SU-DHL-6 (cell line): ENCODE results near the gene PDGFD.

Source experiments
- H2AFZ ChIP-seq: fragments of 200-600 bp; sonication (generic); 2 replicates; pipeline ENCODE4 v1.6.1; 2014; ENCODE audit warnings: low read depth, mild to moderate bottlenecking, moderate library complexity, mixed read lengths, antibody characterized with exemption, low read length; ENCODE audit not compliant: severe bottlenecking
- H3F3A ChIP-seq: fragments of 200-600 bp; shearing (Covaris generic); 2 replicates; pipeline ENCODE4 v1.6.0; 2016; ENCODE audit warnings: antibody characterized with exemption, mild to moderate bottlenecking; ENCODE audit not compliant: insufficient read depth
- H3K27ac ChIP-seq: fragments of 200-600 bp; sonication (generic); 2 replicates; pipeline ENCODE4 v1.5.1; 2016; ENCODE audit warnings: low read depth, mild to moderate bottlenecking, low read length, moderate library complexity, mixed read lengths
- H3K27me3 ChIP-seq: fragments of 200-600 bp; sonication (generic), shearing (Covaris generic); 2 replicates; pipeline ENCODE4 v1.6.0; 2014; ENCODE audit warnings: mild to moderate bottlenecking, low read length
- H3K36me3 ChIP-seq: fragments of 200-600 bp; sonication (generic); 2 replicates; pipeline ENCODE4 v1.6.1; 2014; ENCODE audit warnings: mild to moderate bottlenecking, low read length, mixed read lengths
- H3K4me2 ChIP-seq: fragments of 300-600, 200-600 bp; shearing (Covaris generic), sonication (generic); 2 replicates; pipeline ENCODE4 v1.6.0; 2014; ENCODE audit warnings: low read length, low read depth, mild to moderate bottlenecking; ENCODE audit not compliant: poor library complexity, severe bottlenecking
- H3K4me3 ChIP-seq: fragments of 200-600 bp; sonication (generic); 2 replicates; pipeline ENCODE4 v1.5.1; 2014; ENCODE audit warnings: antibody characterized with exemption, low read length, mild to moderate bottlenecking, mixed read lengths; ENCODE audit not compliant: insufficient read depth, poor library complexity, severe bottlenecking
- H3K79me2 ChIP-seq: fragments of 200-600 bp; sonication (generic); 2 replicates; pipeline ENCODE4 v1.6.1; 2014; ENCODE audit warnings: mild to moderate bottlenecking, low read length, moderate library complexity; ENCODE audit not compliant: insufficient read depth
- H3K9ac ChIP-seq: fragments of 200-600 bp; sonication (generic); 2 replicates; pipeline ENCODE4 v1.7.0; 2014; ENCODE audit warnings: mild to moderate bottlenecking, low read length
- H3K9me2 ChIP-seq: fragments of 200-600 bp; sonication (generic); replicated peaks from 2 replicates; pipeline ENCODE4 v1.6.1; 2014; ENCODE audit warnings: low read length; ENCODE audit not compliant: insufficient read depth
- H3K9me3 ChIP-seq: fragments of 200-600 bp; sonication (generic); 2 replicates; pipeline ENCODE4 v1.6.1; 2014; ENCODE audit warnings: low read length, mixed read lengths; ENCODE audit not compliant: insufficient read depth
- H4K20me1 ChIP-seq: fragments of 200-600 bp; sonication (generic); 2 replicates; pipeline ENCODE4 v1.6.1; 2014; ENCODE audit warnings: low read depth, mild to moderate bottlenecking, antibody characterized with exemption, low read length, moderate library complexity, mixed read lengths
- CTCF ChIP-seq: fragments of 200-600 bp; sonication (generic); IDR thresholded peaks from one replicate; pipeline ENCODE4 v1.5.1; 2017; ENCODE audit warnings: antibody characterized with exemption, mild to moderate bottlenecking, low read length, moderate library complexity; ENCODE audit not compliant: insufficient read depth, poor library complexity, severe bottlenecking
- EZH2phosphoT487 ChIP-seq: fragments of 200-600 bp; sonication (generic), shearing (Covaris generic); conservative IDR thresholded peaks from 2 replicates; pipeline ENCODE4 v1.6.1; 2018; ENCODE audit warnings: mild to moderate bottlenecking, antibody characterized with exemption, low read length, moderate library complexity, mixed read lengths

The PDGFD gene

DNA sequence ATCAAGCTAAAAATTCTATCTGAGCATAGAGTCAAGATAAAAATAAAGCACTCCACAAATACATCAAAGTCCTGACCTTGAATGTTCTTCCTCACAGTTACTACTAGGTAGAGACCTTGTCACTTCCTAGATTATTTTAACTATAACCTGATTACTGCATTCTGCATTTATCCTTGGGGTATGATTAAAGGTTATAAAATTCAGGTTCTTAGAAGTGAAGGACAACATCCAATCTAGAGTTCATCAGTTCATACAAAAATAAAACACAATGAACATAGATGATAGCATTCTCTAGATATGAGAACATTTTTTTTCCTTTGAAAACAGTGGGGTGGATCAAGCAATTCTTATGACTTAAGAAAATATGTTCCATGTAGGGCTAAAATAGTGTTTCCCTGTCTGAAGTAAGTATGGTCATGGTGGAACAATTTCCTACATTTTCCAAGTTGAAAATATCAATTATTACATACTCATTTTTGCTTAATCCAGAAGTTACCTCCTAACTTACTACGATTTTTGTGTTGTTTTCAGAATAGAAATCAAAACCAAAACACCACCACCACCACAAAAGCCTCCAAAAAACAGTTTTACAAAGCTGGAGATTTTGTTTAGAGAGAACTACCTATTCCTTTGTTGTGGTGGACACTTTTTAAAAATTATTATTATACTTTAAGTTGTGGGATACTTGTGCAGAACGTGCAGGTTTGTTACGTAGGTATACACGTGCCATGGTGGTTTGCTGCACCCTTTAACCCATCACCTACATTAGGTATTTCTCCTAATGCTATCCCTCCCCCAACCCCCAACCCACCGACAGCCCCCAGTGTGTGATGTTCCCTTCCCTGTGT is 239.6 kb downstream of the PDGFD start:
- Histone ChIP-seq H3K9me2 (no peaks in the 10 kb centered on the region), H4K20me1 (no peaks in the 10 kb centered on the region), H3K9ac (no peak overlapping the region), H2AFZ (no peak overlapping the region), H3K9me3 (no peaks in the 10 kb centered on the region), H3K4me2 (no peak overlapping the region), H3K36me3 (no peaks in the 10 kb centered on the region), H3F3A (no peaks in the 10 kb centered on the region), H3K4me3 (no peak overlapping the region), H3K27me3 (no peaks in the 10 kb centered on the region), H3K79me2 (no peaks in the 10 kb centered on the region), H3K27ac (peak overlapping the region; percentile 30; the same call in 1 of the 2 replicates)
- TF ChIP-seq CTCF (no peak), EZH2phosphoT487 (no peak)

DNA sequence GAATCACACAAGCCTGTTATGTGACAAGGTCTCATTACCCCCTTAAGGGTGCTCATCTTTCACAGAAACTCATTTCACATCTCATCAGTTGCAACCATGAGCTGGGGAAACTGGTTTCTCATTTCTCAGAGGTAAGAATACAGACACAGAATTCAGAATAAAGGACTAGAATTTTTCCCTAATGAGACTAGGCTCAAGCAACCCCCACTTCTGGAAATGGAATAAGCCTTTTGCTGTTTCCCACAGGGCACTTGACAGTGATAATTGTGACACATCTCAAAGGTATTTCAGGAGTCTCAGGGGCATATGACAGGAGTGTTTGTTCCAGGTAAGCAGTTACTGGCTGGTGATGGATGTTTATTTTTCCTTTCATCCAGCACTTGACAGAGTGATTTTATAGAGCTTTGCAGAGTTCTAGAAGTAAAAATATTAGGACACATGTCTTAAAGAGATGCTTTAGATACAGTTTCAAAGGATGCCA is 240.5 kb downstream of the PDGFD start:
- no peaks in the 10 kb centered on the region for H3K9me3 ChIP-seq
- peak overlapping the region; percentile 30; the same call in 1 of the 2 replicates for H3K27ac ChIP-seq
- no peak overlapping the region for H3K4me2 ChIP-seq

GRCh38 chr11:103920933-103921332 is 243.0 kb downstream of the PDGFD start:
- Histone ChIP-seq H4K20me1 (no peaks in the 10 kb centered on the region), H3F3A (0 out of 2 replicates have a peak, but pooled peaks cover 2% of the 10 kb centered on the region), H3K27me3 (no peaks in the 10 kb centered on the region), H3K27ac (peak overlapping the region; percentile 45), H3K4me3 (no peak overlapping the region), H3K36me3 (peaks cover 2% of the 10 kb centered on the region; the same call in 1 of the 2 replicates), H3K79me2 (no peaks in the 10 kb centered on the region), H3K9ac (0 out of 2 replicates have a peak overlapping the region, but pooled peaks have one; percentile 1), H2AFZ (no peak overlapping the region), H3K9me2 (no peaks in the 10 kb centered on the region), H3K9me3 (no peaks in the 10 kb centered on the region), H3K4me2 (peak overlapping the region; percentile 16)
- TF ChIP-seq CTCF (peak; percentile 35), EZH2phosphoT487 (no peak)

More for the DNA sequence above, 240.5 kb downstream of the PDGFD start:
- H3F3A ChIP-seq, result no peaks in the 10 kb centered on the region
- TF ChIP-seq CTCF (no peak), EZH2phosphoT487 (no peak)
- no peaks in the 10 kb centered on the region for H3K79me2 ChIP-seq
- H3K27me3 ChIP-seq, result no peaks in the 10 kb centered on the region
- H2AFZ ChIP-seq, result no peak overlapping the region
- no peak overlapping the region for H3K9ac ChIP-seq
- H3K9me2 ChIP-seq, result no peaks in the 10 kb centered on the region
- peaks cover 2% of the 10 kb centered on the region; the same call in 1 of the 2 replicates for H3K36me3 ChIP-seq
- H3K4me3 ChIP-seq, result no peak overlapping the region
- H4K20me1 ChIP-seq, result no peaks in the 10 kb centered on the region
